Caco-2 (cell line): Measurements from ENCODE around the gene C22orf39. TPM values are rescaled to one million over a fixed set of nuclear protein-coding genes. Genes with fewer than 3 reads are reported as not detected.

ENCODE experiments used
- BruUV-seq: library from RNA; stranded (reverse); fragments of 400-500 nt; replicated peaks from 2 replicates; lab custom pipeline; 2021; lab: Mats Ljungman, UMichigan
- CTCF ChIA-PET: fragments of 300-600 bp; sonication (Branson Sonifier 250); formaldehyde crosslinking; loops from one replicate; lab custom pipeline; 2022; ENCODE audit warnings: antibody characterized with exemption; lab: Charles Lee
- POLR2A ChIA-PET: fragments of 300-600 bp; sonication (Branson Sonifier 250); formaldehyde crosslinking; loops from one replicate; lab custom pipeline; 2022; ENCODE audit warnings: antibody characterized with exemption; lab: Charles Lee
- DNase-seq, 2 experiments: peaks; one replicate each; pipeline versions ENCODE4 v3.0.0 to v3.0.0-alpha.2; 2020 to 2022
- H3K27me3 ChIP-seq: replicated peaks from 2 replicates; pipeline ENCODE4 v1.6.0; 2011; ENCODE audit warnings: low read length; ENCODE audit not compliant: control insufficient read depth, insufficient read depth
- H3K36me3 ChIP-seq: 2 replicates; pipeline ENCODE4 v1.5.1; 2011; ENCODE audit warnings: low read length; ENCODE audit not compliant: control insufficient read depth, insufficient read depth
- H3K4me1 ChIP-seq: fragments of 250-450 bp; sonication (Bioruptor Pico); 2 replicates; pipeline ENCODE4 v1.5.1; 2020; ENCODE audit warnings: mild to moderate bottlenecking
- H3K4me3 ChIP-seq: 2 replicates; pipeline ENCODE4 v1.5.1; 2011; ENCODE audit warnings: low read depth, mild to moderate bottlenecking, control low read depth, low read length
- H3K9me3 ChIP-seq: fragments of 250-450 bp; sonication (Bioruptor Pico); 2 replicates; pipeline ENCODE4 v1.5.1; 2020; ENCODE audit warnings: mild to moderate bottlenecking, moderate library complexity
- H3K27ac Mint-ChIP-seq: one replicate; pipeline ENCODE4 v1.8.0; 2022; ENCODE audit warnings: mixed read lengths; ENCODE audit not compliant: unreplicated experiment
- H3K27me3 Mint-ChIP-seq: one replicate; pipeline ENCODE4 v1.8.0; 2022; ENCODE audit warnings: mixed read lengths; ENCODE audit not compliant: insufficient read depth, unreplicated experiment
- H3K36me3 Mint-ChIP-seq: one replicate; pipeline ENCODE4 v1.8.0; 2022; ENCODE audit warnings: mild to moderate bottlenecking, mixed read lengths; ENCODE audit not compliant: insufficient read depth, unreplicated experiment
- H3K4me1 Mint-ChIP-seq: one replicate; pipeline ENCODE4 v1.8.0; 2022; ENCODE audit warnings: low read depth, mixed read lengths; ENCODE audit not compliant: unreplicated experiment
- H3K4me3 Mint-ChIP-seq: one replicate; pipeline ENCODE4 v1.8.0; 2022; ENCODE audit warnings: mild to moderate bottlenecking, moderate library complexity, mixed read lengths; ENCODE audit not compliant: unreplicated experiment
- H3K9me3 Mint-ChIP-seq: one replicate; pipeline ENCODE4 v1.8.0; 2022; ENCODE audit warnings: mixed read lengths; ENCODE audit not compliant: unreplicated experiment
- CTCF ChIP-seq, 2 experiments: fragments of 200-600 bp in 1 of 2; IDR thresholded peaks; 1 replicate in 1 of 2; 2 replicates in 1 of 2; pipeline versions ENCODE4 v1.5.1 to v1.8.0; 2011 to 2022; ENCODE audit warnings: antibody characterized with exemption in 1 of 2, control low read depth in 1 of 2, inconsistent platforms in 1 of 2, low read depth in 1 of 2, low read length in 1 of 2, mild to moderate bottlenecking in 1 of 2, moderate library complexity in 1 of 2; ENCODE audit not compliant: insufficient read depth in 1 of 2, severe bottlenecking in 1 of 2, unreplicated experiment in 1 of 2
- intact Hi-C: fragments of 100-400 bp; cut with micrococcal nuclease; formaldehyde crosslinking; loops from one replicate; pipeline ENCODE4 v1.10.0; 2022; ENCODE audit not compliant: unreplicated experiment
- total RNA-seq: library from RNA; stranded (reverse); gene quantifications from 2 replicates; pipeline ENCODE4 v1.2.3, GENCODE V29; 2022

The C22orf39 gene
- total RNA-seq, 1 experiment from 2014 or later = 36.1 TPM

GRCh38 chr22:19396561-19396933 is 51.0 kb downstream of the C22orf39 start:
- Mint-ChIP-seq H3K9me3 (no peaks in the 10 kb centered on the region), H3K4me1 (no peaks in the 10 kb centered on the region), H3K36me3 (peaks cover 79% of the 10 kb centered on the region), H3K27ac (no peak overlapping the region), H3K27me3 (no peaks in the 10 kb centered on the region), H3K4me3 (no peak overlapping the region)
- H3K4me3 ChIP-seq = no peak overlapping the region
- DNase-seq = no peak
- CTCF ChIA-PET = no interaction called here
- H3K27me3 ChIP-seq = no peaks in the 10 kb centered on the region
- POLR2A ChIA-PET = no interaction called here
- intact Hi-C loops = no loop called here
- no peaks in the 10 kb centered on the region for H3K4me1 ChIP-seq
- BruUV-seq = no TSS peak
- no peak for TF ChIP-seq CTCF (IDR thresholded peaks at IDR 0.05; ENCODE audit: insufficient read depth in 1 of 2, low read depth in 1 of 2, low read length in 1 of 2, severe bottlenecking in 1 of 2, unreplicated experiment in 1 of 2)
- no peaks in the 10 kb centered on the region for H3K9me3 ChIP-seq
- peaks cover 2% of the 10 kb centered on the region for H3K36me3 ChIP-seq

GRCh38 chr22:19395276-19395675 is 52.2 kb downstream of the C22orf39 start:
- no TSS peak for BruUV-seq
- no peaks in the 10 kb centered on the region for H3K4me1 ChIP-seq
- ChIA-PET CTCF (no interaction called here), POLR2A (no interaction called here)
- no peaks in the 10 kb centered on the region for H3K27me3 ChIP-seq
- H3K9me3 Mint-ChIP-seq = no peaks in the 10 kb centered on the region
- H3K36me3 Mint-ChIP-seq = peaks cover 73% of the 10 kb centered on the region
- no peaks in the 10 kb centered on the region for H3K27me3 Mint-ChIP-seq
- H3K27ac Mint-ChIP-seq = no peak overlapping the region
- no peak overlapping the region for H3K4me3 ChIP-seq
- intact Hi-C loops = no loop called here
- no peak for TF ChIP-seq CTCF (IDR thresholded peaks at IDR 0.05; ENCODE audit: insufficient read depth in 1 of 2, low read depth in 1 of 2, low read length in 1 of 2, severe bottlenecking in 1 of 2, unreplicated experiment in 1 of 2)
- no peaks in the 10 kb centered on the region for H3K9me3 ChIP-seq
- DNase-seq = no peak
- H3K4me1 Mint-ChIP-seq = no peaks in the 10 kb centered on the region
- no peak overlapping the region for H3K4me3 Mint-ChIP-seq
- H3K36me3 ChIP-seq = peaks cover 2% of the 10 kb centered on the region; the same call in 1 of the 2 replicates

- Mint-ChIP-seq H3K36me3 (peaks cover 77% of the 10 kb centered on the region), H3K27me3 (no peaks in the 10 kb centered on the region), H3K4me3 (no peak overlapping the region), H3K4me1 (no peaks in the 10 kb centered on the region), H3K9me3 (no peaks in the 10 kb centered on the region), H3K27ac (no peak overlapping the region)
- ChIA-PET POLR2A (no interaction called here), CTCF (no interaction called here)
- H3K4me3 ChIP-seq = no peak overlapping the region
- no peaks in the 10 kb centered on the region for H3K4me1 ChIP-seq
- no peaks in the 10 kb centered on the region for H3K27me3 ChIP-seq
- intact Hi-C loops = no loop called here
- H3K9me3 ChIP-seq = no peaks in the 10 kb centered on the region
- no peak for TF ChIP-seq CTCF (IDR thresholded peaks at IDR 0.05; ENCODE audit: insufficient read depth in 1 of 2, low read depth in 1 of 2, low read length in 1 of 2, severe bottlenecking in 1 of 2, unreplicated experiment in 1 of 2)
- DNase-seq = no peak
- no TSS peak for BruUV-seq
- peaks cover 2% of the 10 kb centered on the region; the same call in 1 of the 2 replicates for H3K36me3 ChIP-seq
These were observed 53.0 kb downstream of the C22orf39 start for GRCh38 chr22:19394274-19395050.
